Kidney glomerular epithelial cell (primary cell): ENCODE measurements around the gene ZNF331.

ENCODE experiments used
- DNase-seq: peaks from one replicate; lab custom pipeline; 2025; lab: John Stamatoyannopoulos, UW

The ZNF331 gene

DNA sequence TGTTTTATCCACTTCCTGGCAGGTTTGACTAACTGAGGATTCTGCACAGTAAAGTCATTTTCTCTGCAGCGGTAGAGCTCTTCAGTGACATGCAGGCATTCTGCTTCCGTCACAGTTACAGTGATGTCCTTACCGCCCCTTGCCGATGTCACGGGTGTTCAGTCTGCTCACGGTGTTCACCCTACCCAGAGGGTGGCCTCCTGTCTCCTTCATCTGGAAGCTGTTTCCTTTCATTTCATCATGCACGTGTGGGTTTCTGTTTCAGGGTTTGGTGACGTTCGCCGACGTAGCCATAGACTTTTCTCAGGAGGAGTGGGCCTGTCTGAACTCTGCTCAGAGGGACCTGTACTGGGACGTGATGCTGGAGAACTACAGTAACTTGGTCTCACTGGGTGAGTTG, 33.4 kb downstream of the ZNF331 start:
- no peak for DNase-seq

DNA sequence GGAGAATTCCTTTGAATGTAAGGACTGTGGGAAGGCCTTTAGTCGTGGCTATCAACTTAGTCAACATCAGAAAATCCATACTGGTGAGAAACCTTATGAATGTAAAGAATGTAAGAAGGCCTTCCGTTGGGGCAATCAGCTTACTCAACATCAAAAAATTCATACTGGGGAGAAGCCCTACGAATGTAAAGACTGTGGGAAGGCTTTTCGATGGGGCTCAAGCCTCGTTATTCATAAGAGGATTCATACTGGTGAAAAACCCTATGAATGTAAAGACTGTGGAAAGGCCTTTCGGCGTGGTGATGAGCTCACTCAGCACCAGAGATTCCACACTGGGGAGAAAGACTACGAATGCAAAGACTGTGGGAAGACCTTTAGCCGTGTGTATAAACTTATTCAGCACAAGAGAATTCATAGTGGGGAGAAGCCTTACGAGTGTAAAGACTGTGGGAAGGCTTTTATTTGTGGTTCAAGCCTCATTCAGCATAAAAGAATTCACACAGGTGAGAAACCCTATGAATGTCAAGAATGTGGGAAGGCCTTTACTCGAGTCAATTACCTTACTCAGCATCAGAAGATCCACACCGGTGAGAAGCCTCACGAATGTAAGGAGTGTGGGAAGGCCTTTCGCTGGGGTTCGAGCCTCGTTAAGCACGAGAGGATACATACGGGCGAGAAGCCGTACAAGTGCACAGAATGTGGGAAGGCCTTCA, 39.2 kb downstream of the ZNF331 start:
- DNase-seq, result no peak

DNA sequence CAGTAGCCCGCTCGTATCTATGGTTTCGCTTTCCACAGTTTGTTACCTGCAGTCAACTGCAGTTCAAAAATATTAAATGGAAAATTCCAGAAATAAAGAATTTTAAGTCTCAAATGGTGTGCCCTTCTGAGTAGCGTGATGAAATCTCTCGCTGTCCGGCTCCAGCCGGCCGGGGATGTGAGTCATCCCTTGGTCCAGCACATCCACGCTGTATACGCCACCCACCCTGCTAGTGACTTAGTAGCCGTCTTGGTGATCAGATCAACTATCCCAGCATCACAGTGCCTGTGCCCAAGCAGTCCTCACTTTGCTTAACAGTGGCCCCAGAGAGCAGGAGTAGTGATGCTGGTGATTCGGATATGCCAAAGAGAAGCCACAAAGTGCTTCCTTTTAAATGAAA, 40.0 kb downstream of the ZNF331 start:
- no peak for DNase-seq

- DNase-seq, result no peak
These were observed 41.6 kb downstream of the ZNF331 start for GRCh38 chr19:53579518-53579917.

GRCh38 chr19:53580871-53581835, 43.2 kb downstream of the ZNF331 start:
- DNase-seq, result no peak

GRCh38 chr19:53581871-53582279, 43.9 kb downstream of the ZNF331 start:
- no peak for DNase-seq

DNA sequence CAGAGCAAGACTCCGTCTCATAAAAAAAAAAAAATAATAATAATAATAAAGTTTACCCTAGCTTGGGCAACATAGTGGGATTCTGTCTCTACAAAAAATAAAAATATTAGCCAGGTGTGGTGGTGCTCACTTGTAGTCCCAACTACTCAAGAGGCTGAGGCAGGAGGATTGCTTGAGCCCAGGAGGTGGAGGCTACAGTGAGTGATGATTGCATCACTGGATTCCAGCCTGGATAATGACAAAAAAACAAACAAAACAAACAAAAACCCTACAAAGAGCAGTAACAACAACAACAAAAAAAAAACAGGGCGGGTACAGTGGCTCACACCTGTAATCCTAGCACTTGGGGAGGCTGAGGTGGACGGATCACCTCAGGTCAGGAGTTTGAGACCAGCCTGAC, 45.2 kb downstream of the ZNF331 start:
- DNase-seq, result no peak

DNA sequence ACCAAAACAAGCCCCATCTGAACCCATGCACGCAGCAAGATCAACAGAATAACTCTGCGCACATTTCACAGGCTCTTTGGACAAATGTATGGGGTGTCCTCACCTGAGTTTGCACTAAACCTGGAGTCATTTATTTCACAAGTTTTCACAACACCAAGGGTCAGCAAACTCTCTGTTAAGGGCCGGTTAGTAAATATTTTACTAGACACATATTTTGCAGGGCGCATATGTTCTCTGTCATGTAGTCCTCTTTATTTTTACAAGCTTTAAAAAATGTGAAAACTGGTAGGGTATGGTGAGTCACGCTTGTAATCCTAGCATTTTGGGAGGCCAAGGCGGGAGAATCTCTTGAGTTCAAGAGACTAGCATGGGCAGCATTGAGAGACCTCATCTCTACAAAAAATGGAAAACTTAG, 48.3 kb downstream of the ZNF331 start:
- DNase-seq, result no peak

DNA sequence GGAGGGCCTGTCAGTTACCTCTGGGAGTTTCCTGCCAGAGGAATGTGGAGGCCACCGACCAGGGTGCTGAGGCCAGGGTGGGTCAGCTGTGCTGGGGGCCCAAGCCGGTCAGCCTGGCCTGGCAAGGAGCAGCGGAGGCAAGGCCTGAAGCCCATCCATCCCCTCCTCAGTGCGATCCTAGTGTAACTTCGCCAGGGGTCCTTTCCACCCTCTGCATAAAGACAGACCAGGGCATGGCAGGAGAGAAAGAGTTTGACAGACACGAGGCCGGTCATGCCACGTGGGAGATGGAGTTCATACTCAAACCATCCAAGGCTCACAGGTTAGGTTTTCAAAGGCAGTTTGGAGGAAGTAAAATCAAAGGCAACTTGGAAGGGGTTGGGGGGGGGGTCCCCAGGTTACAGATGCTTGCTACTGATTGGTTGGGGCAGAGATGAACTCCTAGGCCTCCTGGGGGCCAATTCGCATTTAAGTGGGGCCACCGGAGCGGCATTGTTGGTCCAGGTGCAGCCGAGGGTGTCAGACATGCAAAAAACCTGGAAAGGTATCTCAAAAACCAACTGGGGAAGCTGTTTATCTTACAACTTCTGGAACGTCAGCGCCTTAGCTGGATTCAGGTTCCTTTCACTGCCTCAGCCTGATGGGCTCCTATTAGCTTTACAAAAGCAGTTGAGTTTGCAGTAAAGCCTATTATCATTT, 57.0 kb downstream of the ZNF331 start:
- DNase-seq, result no peak

- DNase-seq, result no peak
These were observed 57.5 kb downstream of the ZNF331 start for GRCh38 chr19:53595510-53595867.

DNA sequence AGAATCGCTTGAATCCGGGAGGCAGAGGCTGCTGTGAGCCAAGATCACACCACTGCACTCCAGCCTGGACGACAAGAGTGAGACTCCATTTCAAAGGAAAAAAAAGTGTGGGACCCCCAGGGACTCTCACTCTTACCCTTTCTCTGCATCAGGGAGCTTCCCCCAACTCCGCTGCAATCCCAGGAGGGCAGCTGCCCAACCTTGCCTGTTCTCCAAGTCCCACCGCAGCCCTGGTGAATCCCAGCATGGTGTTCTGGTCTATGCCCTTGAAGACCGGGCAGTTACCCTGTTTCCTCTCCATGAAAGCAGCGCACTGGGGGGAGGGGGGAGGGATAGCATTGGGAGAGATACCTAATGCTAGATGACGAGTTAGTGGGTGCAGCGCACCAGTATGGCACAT, 58.1 kb downstream of the ZNF331 start:
- DNase-seq, result no peak

GRCh38 chr19:53597023-53597422, 59.1 kb downstream of the ZNF331 start:
- DNase-seq, result no peak

DNA sequence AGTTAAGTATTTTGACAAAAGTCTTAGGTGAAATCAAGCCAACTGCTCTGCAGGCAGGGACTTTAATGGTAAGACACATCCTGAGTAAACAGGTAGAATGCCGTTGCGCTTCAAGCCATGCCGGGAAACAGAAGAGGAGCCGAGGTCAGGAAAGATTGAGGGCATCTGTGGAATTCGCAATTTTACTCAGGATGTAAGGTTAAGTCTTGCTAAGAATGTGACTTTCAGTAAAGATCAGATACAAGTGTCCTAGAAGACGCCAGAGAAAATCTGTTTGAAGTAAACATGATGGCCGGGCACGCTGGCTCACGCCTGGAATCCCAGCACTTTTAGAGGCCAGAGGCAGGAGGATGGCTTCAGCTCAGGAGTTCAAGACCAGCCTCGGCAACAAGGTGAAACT, 60.4 kb downstream of the ZNF331 start:
- DNase-seq, result no peak

GRCh38 chr19:53600217-53600616, 62.3 kb downstream of the ZNF331 start:
- no peak for DNase-seq

DNA sequence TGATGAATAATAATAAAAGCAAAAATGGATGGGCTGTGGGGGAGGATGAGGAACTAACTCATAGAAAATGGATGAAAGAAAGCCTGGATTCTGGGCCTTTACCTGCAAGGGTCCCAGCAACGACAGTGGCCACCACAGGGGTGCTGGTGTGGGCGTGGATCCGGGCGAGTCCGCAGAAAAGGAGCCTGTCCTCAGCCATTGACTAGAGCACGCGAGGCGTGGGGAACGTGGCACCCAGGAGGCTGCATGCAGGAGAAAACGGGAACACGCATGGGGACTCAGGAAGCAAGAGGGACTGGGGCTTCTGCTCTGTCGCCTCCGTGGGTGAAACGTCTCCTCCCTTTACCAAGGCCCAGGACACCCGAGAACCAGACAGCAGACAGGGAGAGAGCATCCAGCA, 68.1 kb downstream of the ZNF331 start:
- no peak for DNase-seq

DNA sequence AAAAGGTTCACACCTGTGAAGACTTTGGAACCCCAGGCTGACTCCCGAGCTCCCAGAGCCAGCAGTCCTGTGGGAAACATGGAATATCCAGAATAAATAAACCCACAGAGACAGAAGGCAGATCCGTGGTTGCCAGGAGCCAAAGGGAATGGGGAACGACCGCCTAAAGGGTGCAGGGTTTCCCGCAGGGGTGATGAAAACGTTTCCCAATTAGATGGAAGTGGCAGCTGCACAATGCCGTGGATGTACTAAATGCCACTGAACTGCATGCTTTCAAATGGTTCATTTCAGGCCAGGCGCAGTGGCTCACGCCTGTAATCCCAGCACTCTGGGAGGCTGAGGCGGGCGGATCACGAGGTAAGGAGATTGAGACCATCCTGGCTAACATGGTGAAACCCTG, 70.4 kb downstream of the ZNF331 start:
- DNase-seq, result no peak

- no peak for DNase-seq
These were observed 75.0 kb downstream of the ZNF331 start for GRCh38 chr19:53612762-53613526.

- no peak for DNase-seq
These were observed 84.2 kb downstream of the ZNF331 start for GRCh38 chr19:53621885-53622740.

DNA sequence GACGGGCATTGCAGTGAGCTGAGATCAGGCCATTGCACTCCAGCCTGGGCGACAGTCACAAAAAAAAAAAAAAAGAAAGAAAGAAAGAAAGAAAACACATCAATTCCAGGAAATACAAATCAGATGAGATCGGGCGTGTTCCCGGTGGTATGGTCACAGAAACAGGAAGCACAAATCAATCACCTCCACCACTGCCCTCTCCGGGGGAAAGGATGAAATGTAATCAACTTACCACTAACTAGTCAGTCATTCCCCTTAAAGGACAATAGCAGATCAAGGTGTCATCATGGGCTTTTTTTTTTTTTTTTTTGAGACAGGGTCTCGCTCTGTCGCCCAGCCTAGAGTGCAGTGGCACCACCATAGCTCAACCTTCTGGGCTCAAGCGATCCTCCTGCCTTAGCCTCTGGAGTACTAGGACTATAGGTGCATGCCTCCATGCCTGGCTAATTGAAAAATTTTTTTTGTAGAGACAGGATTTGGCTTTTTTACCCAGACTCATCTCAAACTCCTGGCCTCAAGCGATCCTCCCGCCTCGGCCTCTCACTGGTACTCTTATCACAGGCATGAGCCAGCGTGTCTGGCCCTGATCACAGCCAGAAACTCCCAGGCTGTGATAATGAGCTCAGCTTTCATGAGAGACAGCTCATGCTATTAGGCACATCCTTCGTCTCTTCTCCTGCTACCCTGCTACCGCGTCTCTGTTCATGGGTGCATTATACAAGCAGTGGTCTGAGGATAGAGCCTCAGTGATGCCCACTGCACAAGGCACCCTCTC, 87.0 kb downstream of the ZNF331 start:
- no peak for DNase-seq

- DNase-seq, result no peak
These were observed 88.5 kb downstream of the ZNF331 start for GRCh38 chr19:53626486-53626885.
